PC-9 (cell line): ENCODE data around the gene CMIP. TPM values are rescaled to one million over a fixed set of nuclear protein-coding genes. Genes with fewer than 3 reads are reported as not detected.

ENCODE experiments used
- BruUV-seq: library from RNA; stranded (reverse); fragments of 400-500 nt; replicated peaks from 2 replicates; lab custom pipeline; 2021; lab: Mats Ljungman, UMichigan
- CTCF ChIA-PET: fragments of 300-600 bp; sonication (Branson Sonifier 250); formaldehyde crosslinking; loops from one replicate; lab custom pipeline; 2022; ENCODE audit warnings: antibody characterized with exemption; lab: Charles Lee
- POLR2A ChIA-PET: fragments of 300-600 bp; sonication (Branson Sonifier 250); formaldehyde crosslinking; loops from one replicate; lab custom pipeline; 2022; ENCODE audit warnings: antibody characterized with exemption; ENCODE audit not compliant: unreplicated experiment; lab: Charles Lee
- DNase-seq, 2 experiments: peaks; one replicate each; pipeline versions ENCODE4 v3.0.0 to v3.0.0-alpha.2; 2015 to 2022; ENCODE audit warnings: mixed read lengths in 1 of 2
- H2AFZ ChIP-seq: fragments of 200-600 bp; sonication (generic); 2 replicates; pipeline ENCODE4 v1.8.1; 2017; ENCODE audit warnings: antibody characterized with exemption
- H3F3A ChIP-seq: fragments of 200-600 bp; sonication (generic); 2 replicates; pipeline ENCODE4 v1.8.1; 2017; ENCODE audit warnings: antibody characterized with exemption, mild to moderate bottlenecking, low read depth; ENCODE audit not compliant: insufficient read depth
- H3K27ac ChIP-seq: fragments of 200-600 bp; sonication (generic); 2 replicates; pipeline ENCODE4 v1.6.1; 2016; ENCODE audit warnings: mixed run types
- H3K27me3 ChIP-seq: fragments of 200-600 bp; sonication (generic); 2 replicates; pipeline ENCODE4 v1.6.1; 2016; ENCODE audit warnings: low read depth, mixed run types; ENCODE audit not compliant: insufficient read depth
- H3K36me3 ChIP-seq: fragments of 200-600 bp; sonication (generic); 2 replicates; pipeline ENCODE4 v1.6.1; 2016; ENCODE audit warnings: low read depth, mixed run types
- H3K4me1 ChIP-seq: fragments of 200-600 bp; sonication (generic); replicated peaks from 2 replicates; pipeline ENCODE4 v1.6.1; 2016; ENCODE audit warnings: mixed run types; ENCODE audit not compliant: insufficient read depth
- H3K4me2 ChIP-seq: fragments of 200-600 bp; sonication (generic); 2 replicates; pipeline ENCODE4 v1.6.1; 2017; ENCODE audit warnings: mixed run types
- H3K4me3 ChIP-seq: fragments of 200-600 bp; sonication (generic); 2 replicates; pipeline ENCODE4 v1.6.1; 2016; ENCODE audit warnings: mixed run types
- H3K79me2 ChIP-seq: fragments of 200-600 bp; sonication (generic); 2 replicates; pipeline ENCODE4 v1.6.1; 2017; ENCODE audit warnings: low read depth, mixed run types
- H3K9me2 ChIP-seq: fragments of 200-600 bp; sonication (generic); 2 replicates; pipeline ENCODE4 v1.8.1; 2017; ENCODE audit warnings: mild to moderate bottlenecking; ENCODE audit not compliant: insufficient read depth
- H3K9me3 ChIP-seq: fragments of 200-600 bp; sonication (generic); 2 replicates; pipeline ENCODE4 v1.8.1; 2016; ENCODE audit warnings: low read depth; ENCODE audit not compliant: insufficient read depth
- H4K20me1 ChIP-seq: fragments of 200-600 bp; sonication (generic); 2 replicates; pipeline ENCODE4 v1.8.1; 2017; ENCODE audit not compliant: insufficient read depth
- EZH2 ChIP-seq: fragments of 200-600 bp; sonication (generic); IDR thresholded peaks from 2 replicates; pipeline ENCODE4 v1.8.0; 2017; ENCODE audit warnings: antibody characterized with exemption, low read depth
- intact Hi-C: fragments of 100-400 bp; cut with micrococcal nuclease; formaldehyde crosslinking; loops from one replicate; pipeline ENCODE4 v1.10.0; 2022; ENCODE audit not compliant: unreplicated experiment
- total RNA-seq: library from RNA; stranded (reverse); gene quantifications from 2 replicates; pipeline ENCODE4 v1.2.3, GENCODE V29; 2021
- TF ChIP-seq, protein P1 (sequence below): fragments of 200-600 bp; sonication (generic); conservative IDR thresholded peaks from 2 replicates; pipeline ENCODE4 v1.6.1; 2017; ENCODE audit warnings: mixed run types, antibody characterized with exemption, mild to moderate bottlenecking, moderate library complexity

Gene CMIP
- total RNA-seq, 1 experiment from 2014 or later, result 96.6 TPM

- Histone ChIP-seq H3K9me3 (no peaks in the 10 kb centered on the region), H3F3A (no peaks in the 10 kb centered on the region), H3K4me3 (no peak overlapping the region), H3K4me2 (no peak overlapping the region), H2AFZ (no peak overlapping the region), H4K20me1 (peaks cover 72% of the 10 kb centered on the region), H3K36me3 (peaks cover 4% of the 10 kb centered on the region; the same call in 1 of the 2 replicates), H3K27ac (no peak overlapping the region), H3K27me3 (no peaks in the 10 kb centered on the region), H3K9me2 (no peaks in the 10 kb centered on the region), H3K79me2 (peaks cover 100% of the 10 kb centered on the region), H3K4me1 (no peaks in the 10 kb centered on the region; the same call in 1 of the 2 replicates)
- intact Hi-C loops, result no loop called here
- BruUV-seq, result no TSS peak
- DNase-seq, result no peak
- CTCF ChIA-PET, result no interaction called here
- TF ChIP-seq, protein P1, sequence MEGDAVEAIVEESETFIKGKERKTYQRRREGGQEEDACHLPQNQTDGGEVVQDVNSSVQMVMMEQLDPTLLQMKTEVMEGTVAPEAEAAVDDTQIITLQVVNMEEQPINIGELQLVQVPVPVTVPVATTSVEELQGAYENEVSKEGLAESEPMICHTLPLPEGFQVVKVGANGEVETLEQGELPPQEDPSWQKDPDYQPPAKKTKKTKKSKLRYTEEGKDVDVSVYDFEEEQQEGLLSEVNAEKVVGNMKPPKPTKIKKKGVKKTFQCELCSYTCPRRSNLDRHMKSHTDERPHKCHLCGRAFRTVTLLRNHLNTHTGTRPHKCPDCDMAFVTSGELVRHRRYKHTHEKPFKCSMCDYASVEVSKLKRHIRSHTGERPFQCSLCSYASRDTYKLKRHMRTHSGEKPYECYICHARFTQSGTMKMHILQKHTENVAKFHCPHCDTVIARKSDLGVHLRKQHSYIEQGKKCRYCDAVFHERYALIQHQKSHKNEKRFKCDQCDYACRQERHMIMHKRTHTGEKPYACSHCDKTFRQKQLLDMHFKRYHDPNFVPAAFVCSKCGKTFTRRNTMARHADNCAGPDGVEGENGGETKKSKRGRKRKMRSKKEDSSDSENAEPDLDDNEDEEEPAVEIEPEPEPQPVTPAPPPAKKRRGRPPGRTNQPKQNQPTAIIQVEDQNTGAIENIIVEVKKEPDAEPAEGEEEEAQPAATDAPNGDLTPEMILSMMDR, result no peak
- TF ChIP-seq EZH2, result no peak
- POLR2A ChIA-PET, result no interaction called here
Measured at GRCh38 chr16:81460075-81460474, 15.5 kb downstream of the CMIP start.

GRCh38 chr16:81461243-81461642 lies 16.6 kb downstream of the CMIP start:
- Histone ChIP-seq H3K79me2 (peaks cover 100% of the 10 kb centered on the region), H3K36me3 (peaks cover 4% of the 10 kb centered on the region; the same call in 1 of the 2 replicates), H3K4me1 (no peaks in the 10 kb centered on the region; the same call in 1 of the 2 replicates), H3K4me2 (no peak overlapping the region), H3K9me3 (no peaks in the 10 kb centered on the region), H3K27me3 (no peaks in the 10 kb centered on the region), H3F3A (no peaks in the 10 kb centered on the region), H3K27ac (no peak overlapping the region), H3K4me3 (no peak overlapping the region), H4K20me1 (peaks cover 68% of the 10 kb centered on the region), H3K9me2 (no peaks in the 10 kb centered on the region), H2AFZ (no peak overlapping the region)
- no peak for DNase-seq
- CTCF ChIA-PET, result no interaction called here
- TF ChIP-seq, protein P1, result no peak
- TF ChIP-seq EZH2, result no peak
- no TSS peak for BruUV-seq
- intact Hi-C loops, result no loop called here
- POLR2A ChIA-PET, result no interaction called here

DNA sequence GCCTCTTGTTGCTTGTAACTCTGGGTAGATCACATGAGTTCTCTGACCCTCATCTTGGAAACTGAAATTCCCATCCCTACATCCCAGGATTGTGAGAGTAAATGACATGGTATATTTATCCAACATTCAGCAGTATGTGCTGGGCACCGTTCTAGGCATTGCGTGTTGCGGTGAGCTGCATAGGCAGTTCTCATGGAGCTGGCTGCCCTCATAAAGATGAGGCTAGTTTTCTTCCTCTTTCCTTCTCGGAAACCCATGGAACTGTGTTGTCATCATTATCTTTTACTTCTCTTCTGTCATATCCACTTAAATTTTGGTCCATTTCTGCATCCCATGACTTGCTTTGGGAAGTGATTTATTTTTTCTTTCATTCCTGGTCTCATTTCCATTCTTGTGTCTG lies 17.2 kb downstream of the CMIP start:
- Histone ChIP-seq H3K9me2 (no peaks in the 10 kb centered on the region), H3K27ac (no peak overlapping the region), H3K36me3 (peaks cover 4% of the 10 kb centered on the region; the same call in 1 of the 2 replicates), H3F3A (no peaks in the 10 kb centered on the region), H3K27me3 (no peaks in the 10 kb centered on the region), H4K20me1 (peaks cover 73% of the 10 kb centered on the region), H3K4me2 (no peak overlapping the region), H3K79me2 (peaks cover 100% of the 10 kb centered on the region), H3K4me1 (no peaks in the 10 kb centered on the region; the same call in 1 of the 2 replicates), H2AFZ (no peak overlapping the region), H3K9me3 (no peaks in the 10 kb centered on the region), H3K4me3 (no peak overlapping the region)
- TF ChIP-seq EZH2, result no peak
- TF ChIP-seq, protein P1, result no peak
- intact Hi-C loops, result no loop called here
- ChIA-PET POLR2A (no interaction called here), CTCF (interaction anchor here (0.6 kb wide), 1 partner anchor 272 kb away, joined by 5 read pairs; no protein-coding TSS in a partner anchor)
- no TSS peak for BruUV-seq
- DNase-seq, result no peak
